SK-N-SH (cell line): ENCODE measurements around the gene SH3D19. TPM values are rescaled to one million over a fixed set of nuclear protein-coding genes. Genes with fewer than 3 reads are reported as not detected.
"Not testable (repeated sequence)": the region's sequence is repeated elsewhere in the genome, so short reads cannot be mapped to it uniquely, and the experiment has no call there.

Experiments
- CTCF ChIA-PET: fragments of 300-600, 350-600 bp; formaldehyde crosslinking; extraction: SDS; loops from one replicate; lab custom pipeline; 2021; lab: Yijun Ruan, JAX
- POLR2A ChIA-PET: fragments of 350-600 bp; sonication (Branson Sonifier 250); formaldehyde crosslinking; extraction: SDS; loops from one replicate; lab custom pipeline; 2020; ENCODE audit warnings: antibody characterized with exemption, inconsistent platforms; lab: Yijun Ruan, JAX
- DNase-seq: peaks from one replicate; pipeline ENCODE4 v3.0.0; 2012
- H2AFZ ChIP-seq: fragments of 200-600 bp; sonication (generic); 2 replicates; pipeline ENCODE4 v1.8.1; 2016; ENCODE audit warnings: antibody characterized with exemption, mild to moderate bottlenecking, low read depth
- H3F3A ChIP-seq: fragments of 200-600 bp; sonication (generic); replicated peaks from 2 replicates; pipeline ENCODE3; 2016; ENCODE audit warnings: antibody characterized with exemption, mild to moderate bottlenecking; ENCODE audit not compliant: insufficient read depth
- H3K27ac ChIP-seq, 2 experiments: fragments of 200-500 bp in 1 of 2; fragments of 200-600 bp in 1 of 2; sonication (Bioruptor generic) in 1 of 2; sonication (generic), shearing (Covaris generic) in 1 of 2; 2 replicates each; pipeline versions ENCODE4 v1.5.1 to v1.6.1; 2014 to 2016; ENCODE audit warnings: low read depth in 2 of 2, inconsistent platforms in 1 of 2, low read length in 1 of 2, mild to moderate bottlenecking in 1 of 2, mixed read lengths in 1 of 2
- H3K27me3 ChIP-seq: fragments of 200-600 bp; sonication (generic), shearing (Covaris generic); 2 replicates; pipeline ENCODE4 v1.6.1; 2016; ENCODE audit warnings: mixed run types; ENCODE audit not compliant: insufficient read depth
- H3K36me3 ChIP-seq, 2 experiments: fragments of 200-500 bp in 1 of 2; fragments of 200-600 bp in 1 of 2; sonication (Bioruptor generic) in 1 of 2; sonication (generic) in 1 of 2; replicated peaks in 1 of 2; 2 replicates each; pipeline versions ENCODE3 to v1.5.1; 2014 to 2016; ENCODE audit warnings: low read length in 1 of 2, mild to moderate bottlenecking in 1 of 2; ENCODE audit not compliant: insufficient read depth in 2 of 2, control insufficient read depth in 1 of 2
- H3K4me1 ChIP-seq, 2 experiments: fragments of 200-500 bp in 1 of 2; fragments of 200-600 bp in 1 of 2; sonication (Bioruptor generic) in 1 of 2; sonication (generic), shearing (Covaris generic) in 1 of 2; 2 replicates each; pipeline versions ENCODE4 v1.5.1 to v1.6.1; 2014 to 2016; ENCODE audit warnings: low read depth in 1 of 2, low read length in 1 of 2, mixed run types in 1 of 2; ENCODE audit not compliant: insufficient read depth in 2 of 2, control insufficient read depth in 1 of 2
- H3K4me2 ChIP-seq: fragments of 200-600 bp; sonication (generic), shearing (Covaris generic); 2 replicates; pipeline ENCODE4 v1.6.1; 2017; ENCODE audit warnings: mixed run types
- H3K4me3 ChIP-seq, 2 experiments: fragments of 200-500 bp in 1 of 2; fragments of 200-600 bp in 1 of 2; sonication (Bioruptor generic) in 1 of 2; sonication (generic), shearing (Covaris generic) in 1 of 2; 2 replicates each; pipeline versions ENCODE4 v1.5.1 to v1.8.1; 2014 to 2016; ENCODE audit warnings: low read depth in 2 of 2, inconsistent platforms in 1 of 2, low read length in 1 of 2, mild to moderate bottlenecking in 1 of 2, mixed read lengths in 1 of 2, moderate library complexity in 1 of 2
- H3K79me2 ChIP-seq: fragments of 200-600 bp; sonication (generic); 2 replicates; pipeline ENCODE4 v1.8.1; 2017; ENCODE audit warnings: mild to moderate bottlenecking; ENCODE audit not compliant: insufficient read depth
- H3K9ac ChIP-seq: fragments of 200-600 bp; sonication (generic); 2 replicates; pipeline ENCODE4 v1.6.1; 2017; ENCODE audit warnings: mixed run types
- H3K9me2 ChIP-seq: fragments of 200-600 bp; sonication (generic); 2 replicates; pipeline ENCODE4 v1.6.1; 2017; ENCODE audit warnings: mixed run types
- H3K9me3 ChIP-seq: fragments of 200-600 bp; sonication (generic); 2 replicates; pipeline ENCODE4 v1.6.1; 2017; ENCODE audit warnings: mixed run types, mild to moderate bottlenecking, moderate library complexity
- H4K20me1 ChIP-seq: fragments of 200-600 bp; sonication (generic); 2 replicates; pipeline ENCODE4 v1.6.1; 2017; ENCODE audit warnings: mild to moderate bottlenecking, mixed run types; ENCODE audit not compliant: insufficient read depth
- FOXJ3 ChIP-seq: sonication (generic); formaldehyde crosslinking; IDR thresholded peaks from 2 replicates; pipeline ENCODE4 v1.5.1; 2020; ENCODE audit warnings: mild to moderate bottlenecking, missing genetic modification reagents
- GABPA ChIP-seq: IDR thresholded peaks from 2 replicates; pipeline ENCODE4 v1.4.0; 2012; ENCODE audit warnings: low read depth, mild to moderate bottlenecking
- JUND ChIP-seq: IDR thresholded peaks from 2 replicates; pipeline ENCODE4 v1.4.0; 2012
- MXI1 ChIP-seq: IDR thresholded peaks from 2 replicates; pipeline ENCODE4 v1.6.1; 2012; ENCODE audit warnings: mild to moderate bottlenecking, low read depth, low read length, improper control_type of control experiment
- POLR2AphosphoS5 ChIP-seq: IDR thresholded peaks from 2 replicates; pipeline ENCODE4 v1.6.1; 2012; ENCODE audit warnings: low read depth, low read length
- REST ChIP-seq: IDR thresholded peaks from 2 replicates; pipeline ENCODE4 v1.6.1; 2012; ENCODE audit warnings: mild to moderate bottlenecking, low read depth, low read length, moderate library complexity
- USF1 ChIP-seq: IDR thresholded peaks from 2 replicates; pipeline ENCODE4 v1.4.0; 2012; ENCODE audit warnings: low read depth, borderline replicate concordance
- USF2 ChIP-seq: fragments of 150-350 bp; IDR thresholded peaks from 2 replicates; pipeline ENCODE4 v1.6.1; 2017; ENCODE audit warnings: antibody characterized with exemption, low read length, low read depth, borderline replicate concordance
- WGBS: methylation state at CpG from one replicate; pipeline ENCODE4 v1.1.6; 2017; ENCODE audit warnings: low lambda C conversion rate; 5-methylcytosine and 5-hydroxymethylcytosine counted together
- polyA plus RNA-seq, 3 experiments: library from polyadenylated mRNA; depleted of rRNA; stranded (reverse); fragments of >200 nt; gene quantifications; 2 replicates each; pipeline ENCODE4 v1.2.3, GENCODE V29; 2012

SH3D19 gene
- polyA plus RNA-seq, 1 of the 3 experiments (the other 2 are of a cell fraction) = 7.1 TPM

GRCh38 chr4:151323667-151324066 lies 1.7 kb downstream of the SH3D19 start:
- 76% methylated on average over 1 of the region's 1 CpG for WGBS
- Histone ChIP-seq H3K9me2 (no peaks in the 10 kb centered on the region), H3K4me1 (peaks cover 0 to 7% of the 10 kb centered on the region in 2 experiments; a peak in 2 of 4 replicates), H3K79me2 (peaks cover 46% of the 10 kb centered on the region), H3K9ac (peak overlapping the region; percentile 84; the same call in 1 of the 2 replicates), H3K27ac (peak overlapping the region in 1 of 2 experiments; percentile 68; a peak in 2 of 4 replicates), H4K20me1 (no peaks in the 10 kb centered on the region), H3K9me3 (no peaks in the 10 kb centered on the region), H3F3A (peaks cover 32% of the 10 kb centered on the region), H3K36me3 (peaks cover 0 to 3% of the 10 kb centered on the region in 2 experiments), H2AFZ (no peak overlapping the region), H3K27me3 (no peaks in the 10 kb centered on the region), H3K4me3 (peak overlapping the region; percentile 80 to 81), H3K4me2 (peak overlapping the region; percentile 79)
- DNase-seq = peak; percentile 24
- no peak for TF ChIP-seq POLR2AphosphoS5
- no peak for TF ChIP-seq MXI1
- TF ChIP-seq REST = no peak
- no peak for TF ChIP-seq USF1
- TF ChIP-seq FOXJ3 (CRISPR knock-in tag) = no peak
- TF ChIP-seq USF2 = no peak
- TF ChIP-seq GABPA = no peak
- TF ChIP-seq JUND = no peak
- POLR2A ChIA-PET = interaction anchor here (1.3 kb wide), 1 partner anchor 224 kb away, joined by 3 read pairs; the partner anchor contains the start of gene RPS3A
- CTCF ChIA-PET = interaction anchor here (1.1 to 1.3 kb wide), 2 partner anchors 9 to 39 kb away, joined by 4 read pairs; no protein-coding TSS in a partner anchor

DNA sequence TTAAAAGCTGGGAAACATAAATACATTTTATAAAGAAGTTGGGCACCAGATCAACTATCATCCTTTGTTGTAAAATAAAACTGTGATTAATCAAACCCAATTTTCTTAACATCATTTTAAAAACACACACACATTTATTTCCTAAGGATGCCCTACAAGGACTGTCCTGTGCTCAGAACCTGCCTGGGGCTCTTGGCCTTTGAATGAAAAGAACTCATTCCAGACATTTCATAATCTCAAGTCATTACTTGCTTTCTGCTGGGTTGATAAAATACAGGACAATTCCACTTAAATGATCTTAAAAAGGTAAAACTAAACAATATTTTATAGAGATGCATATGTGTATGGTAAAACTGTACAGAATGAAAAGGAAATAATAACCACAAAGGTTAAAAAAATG lies 2.8 kb downstream of the SH3D19 start:
- Histone ChIP-seq H3K27me3 (no peaks in the 10 kb centered on the region), H3K9me2 (no peaks in the 10 kb centered on the region), H4K20me1 (no peaks in the 10 kb centered on the region), H3K27ac (peak overlapping the region; percentile 18 to 36; a peak in 3 of 4 replicates), H3K4me3 (0 out of 4 replicates have a peak overlapping the region, but pooled peaks of 1 of the 2 experiments have one; percentile 1), H3K36me3 (peaks cover 0 to 3% of the 10 kb centered on the region in 2 experiments), H3K9ac (no peak overlapping the region), H3K4me2 (0 out of 2 replicates have a peak overlapping the region, but pooled peaks have one; percentile 79), H3F3A (peaks cover 32% of the 10 kb centered on the region), H3K79me2 (peaks cover 55% of the 10 kb centered on the region), H3K9me3 (no peaks in the 10 kb centered on the region), H2AFZ (no peak overlapping the region), H3K4me1 (peaks cover 0 to 7% of the 10 kb centered on the region in 2 experiments; a peak in 2 of 4 replicates)
- CTCF ChIA-PET = no interaction called here
- POLR2A ChIA-PET = no interaction called here
- no peak for TF ChIP-seq USF1
- DNase-seq = no peak

DNA sequence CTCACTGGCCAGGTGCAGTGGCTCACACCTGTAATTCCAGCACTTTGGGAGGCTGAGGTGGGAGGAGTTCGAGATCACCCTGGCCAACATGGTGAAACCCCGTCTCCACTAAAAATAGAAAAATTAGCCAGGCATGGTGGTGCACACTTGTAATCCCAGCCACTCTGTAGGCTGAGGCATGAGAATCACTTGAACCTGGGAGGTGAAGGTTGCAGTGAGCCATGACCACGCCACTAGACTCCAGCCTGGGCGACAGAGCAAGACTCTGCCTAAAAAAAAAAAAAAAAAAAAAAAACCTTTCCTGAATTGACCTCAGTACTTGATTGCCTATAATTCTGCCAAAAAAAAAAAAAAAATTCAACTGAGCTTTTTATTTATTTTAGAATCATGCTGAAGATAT lies 3.2 kb downstream of the SH3D19 start:
- H3K4me1 ChIP-seq, H2AFZ ChIP-seq, H3K27me3 ChIP-seq, CTCF ChIA-PET, H3K9ac ChIP-seq, H3K9me2 ChIP-seq, H3K36me3 ChIP-seq, POLR2A ChIA-PET, H4K20me1 ChIP-seq, DNase-seq, H3K9me3 ChIP-seq, H3K4me2 ChIP-seq: not testable (repeated sequence)
- Histone ChIP-seq H3K27ac (peak overlapping the region in 1 of 2 experiments; percentile 18; a peak in 1 of 4 replicates), H3F3A (peaks cover 32% of the 10 kb centered on the region), H3K79me2 (peaks cover 59% of the 10 kb centered on the region), H3K4me3 (0 out of 4 replicates have a peak overlapping the region, but pooled peaks of 1 of the 2 experiments have one; percentile 1)
- WGBS = 100% methylated on average over 4 of the region's 4 CpGs
